ENCODE data around the gene TRIM13.

GRCh38 chr13:49997955-49998354, 1.1 kb downstream of the TRIM13 start:
- TF ChIP-seq CTCF (conservative IDR thresholded peaks at IDR 0.05) (no peak), ZFX (IDR thresholded peaks at IDR 0.05) (no peak)

Measured in C4-2B (cell line).